MM.1S (cell line): ENCODE data around the gene LURAP1L.

Experiments used
- CTCF ChIP-seq: fragments of 300-600 bp; sonication (generic); IDR thresholded peaks from 2 replicates; pipeline ENCODE4 v1.5.1; 2016; ENCODE audit warnings: antibody characterized with exemption, low read length, mixed read lengths
- EZH2 ChIP-seq: fragments of 300-600 bp; sonication (generic); optimal IDR thresholded peaks from 2 replicates; pipeline ENCODE3; 2017; ENCODE audit warnings: low read depth, mild to moderate bottlenecking, antibody characterized with exemption, low read length, mixed read lengths

DNA sequence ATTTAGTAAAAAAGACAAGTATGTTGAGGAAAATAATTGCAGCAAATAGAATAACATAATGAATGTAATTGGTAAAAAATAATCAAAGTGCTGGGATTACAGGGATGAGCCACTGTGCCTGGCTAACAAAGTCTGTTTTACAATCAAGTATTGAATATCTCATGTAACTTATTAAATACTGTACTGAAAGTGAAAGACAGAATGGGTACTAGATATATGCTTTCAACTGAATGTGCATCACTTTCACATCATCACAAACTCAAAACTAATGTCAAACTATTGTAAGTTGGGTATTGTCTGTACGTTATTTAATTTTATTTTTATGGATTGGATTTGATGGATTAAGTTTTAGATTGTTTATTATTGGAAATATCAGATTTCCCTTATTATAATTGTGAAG lies 58.9 kb downstream of the LURAP1L start:
- no peak for TF ChIP-seq CTCF
- TF ChIP-seq EZH2: no peak
